HG02642 (cell line): ENCODE results near the gene NFIX.

Experiments used
- ATAC-seq: cut with Tn5 transposase; IDR thresholded peaks from one replicate; pipeline ENCODE4 v1.9.1; 2021; ENCODE audit warnings: mild to moderate bottlenecking; ENCODE audit not compliant: unreplicated experiment, poor library complexity

Gene NFIX

DNA sequence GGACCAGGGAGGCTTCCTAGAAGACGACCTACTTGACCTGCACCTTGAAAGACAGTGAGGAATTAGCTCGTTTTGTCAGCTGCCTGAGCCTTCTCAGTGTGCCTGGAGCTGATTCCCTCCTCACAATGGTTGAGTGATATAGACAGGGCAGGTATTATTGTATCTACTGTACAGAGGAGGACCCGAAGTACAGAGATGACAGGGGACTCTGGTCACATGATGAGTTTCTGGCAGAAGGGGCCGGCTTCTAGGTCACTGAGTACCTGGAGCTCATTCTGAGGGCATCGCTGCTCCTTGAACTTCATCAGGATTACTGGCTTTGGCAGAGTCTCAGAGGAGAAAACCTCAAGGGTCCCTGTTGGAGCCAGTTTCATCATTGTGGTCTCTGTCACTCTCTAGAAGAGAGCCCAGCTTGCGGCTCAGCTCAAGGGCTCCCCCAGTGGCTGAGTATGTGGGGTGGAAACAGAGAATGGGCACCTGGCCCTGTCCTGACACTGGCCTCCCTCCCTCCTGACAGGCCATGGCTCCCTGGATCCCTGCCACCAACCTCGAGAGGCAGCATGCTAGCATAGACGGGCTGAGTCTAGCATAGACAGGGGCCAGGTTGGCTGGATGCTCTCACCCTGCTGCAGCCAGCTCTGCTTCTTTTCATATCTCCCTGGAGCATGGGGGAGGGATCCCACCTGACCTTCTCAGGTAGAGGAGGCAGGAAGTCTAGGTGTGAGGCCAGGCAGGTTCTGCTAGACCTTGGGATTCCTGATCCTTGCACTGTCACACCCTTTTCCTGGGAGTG, 38.7 kb downstream of the NFIX start:
- ATAC-seq, result no peak

DNA sequence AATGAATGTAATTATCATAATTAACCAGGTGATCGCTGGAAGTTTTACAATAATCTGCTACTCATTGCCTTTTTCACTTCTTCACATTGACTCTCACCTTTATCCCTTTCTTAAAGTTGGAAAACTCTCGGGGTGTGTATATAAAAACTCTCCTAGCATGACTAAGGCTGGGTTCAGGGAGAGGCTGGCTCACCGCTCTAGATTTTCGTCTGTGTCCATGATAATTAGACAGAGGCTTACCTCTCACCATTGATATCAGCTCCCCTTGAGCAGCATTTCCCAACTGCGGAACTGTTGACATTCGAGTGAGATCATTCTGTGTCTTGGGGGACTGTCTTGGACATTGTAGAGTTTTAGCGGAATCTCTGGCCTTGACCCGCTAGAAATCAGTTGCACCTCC, 39.4 kb downstream of the NFIX start:
- no peak for ATAC-seq

DNA sequence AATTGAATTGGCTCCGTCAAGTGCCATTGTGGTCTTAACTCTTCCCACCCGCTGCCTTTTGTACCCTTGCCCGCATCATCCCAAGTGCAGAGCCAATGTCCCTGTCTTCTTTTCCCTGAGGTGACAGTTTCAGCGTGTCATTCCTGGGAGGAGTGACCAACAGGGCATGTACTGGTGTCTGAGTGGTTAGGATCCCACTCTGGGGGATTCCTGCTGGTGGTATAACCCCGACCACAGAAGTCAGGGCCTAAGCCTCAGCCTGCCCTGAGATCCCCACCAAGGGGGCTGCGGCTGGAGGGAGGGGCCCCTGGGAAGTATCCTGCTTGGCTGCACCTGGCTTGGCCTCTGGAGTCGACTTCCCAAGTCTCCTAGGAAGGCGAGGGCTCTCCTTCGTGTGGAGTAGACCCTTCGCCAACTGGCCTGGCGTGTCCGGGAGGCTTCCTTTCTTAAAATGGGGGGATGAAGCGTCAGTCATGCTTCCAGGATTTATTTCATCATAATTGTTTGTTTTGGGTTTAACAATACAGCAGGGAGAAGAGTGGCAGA, 40.6 kb downstream of the NFIX start:
- ATAC-seq, result no peak

DNA sequence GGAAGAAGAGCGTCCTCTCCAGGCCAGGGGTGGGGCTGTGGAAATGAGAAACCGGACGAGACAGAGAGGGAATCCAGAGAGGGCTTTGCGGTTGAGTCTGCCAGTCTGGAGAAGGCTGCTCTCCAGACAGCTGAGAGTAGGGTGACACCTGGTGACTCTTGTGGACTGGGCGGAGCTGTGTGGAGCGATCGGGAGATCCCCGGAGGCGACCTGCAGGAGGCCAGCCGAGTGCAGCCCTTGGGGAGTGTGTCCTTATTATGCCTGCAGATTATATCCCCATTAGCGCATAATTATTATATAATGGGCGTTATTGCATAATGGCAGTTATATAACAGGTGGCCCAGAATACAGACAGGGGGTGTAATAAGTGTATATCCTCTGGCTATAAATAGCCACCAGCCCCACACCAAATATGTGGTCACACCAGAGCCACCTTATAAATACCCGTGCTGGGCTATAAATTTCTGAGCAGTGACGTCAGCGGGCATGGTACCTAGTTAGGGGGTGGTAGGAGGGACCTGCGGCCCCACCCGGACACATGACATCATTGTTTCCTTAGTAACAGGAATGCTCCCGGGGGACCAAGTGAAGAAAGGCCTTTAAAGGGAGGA, 41.2 kb downstream of the NFIX start:
- no peak for ATAC-seq

DNA sequence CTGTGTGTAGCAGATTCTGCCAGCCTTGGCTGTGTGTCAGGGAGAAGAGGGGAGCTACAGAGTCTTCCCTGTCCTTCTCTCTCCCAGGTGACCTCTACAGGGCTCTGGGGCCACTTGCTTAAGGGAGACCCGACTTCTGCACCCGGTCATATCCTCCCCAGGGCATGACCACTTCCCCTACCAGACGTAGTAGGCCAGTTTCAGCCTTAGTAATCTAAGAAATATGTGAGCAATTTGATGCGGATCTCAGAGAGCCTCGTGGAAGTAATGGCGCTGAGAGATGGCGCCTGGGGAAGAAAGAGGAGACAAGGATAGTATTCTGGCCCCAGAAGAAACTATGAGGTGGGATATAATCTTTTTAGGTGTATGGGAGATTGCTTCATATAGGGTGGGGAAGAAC, 41.9 kb downstream of the NFIX start:
- ATAC-seq, result no peak

DNA sequence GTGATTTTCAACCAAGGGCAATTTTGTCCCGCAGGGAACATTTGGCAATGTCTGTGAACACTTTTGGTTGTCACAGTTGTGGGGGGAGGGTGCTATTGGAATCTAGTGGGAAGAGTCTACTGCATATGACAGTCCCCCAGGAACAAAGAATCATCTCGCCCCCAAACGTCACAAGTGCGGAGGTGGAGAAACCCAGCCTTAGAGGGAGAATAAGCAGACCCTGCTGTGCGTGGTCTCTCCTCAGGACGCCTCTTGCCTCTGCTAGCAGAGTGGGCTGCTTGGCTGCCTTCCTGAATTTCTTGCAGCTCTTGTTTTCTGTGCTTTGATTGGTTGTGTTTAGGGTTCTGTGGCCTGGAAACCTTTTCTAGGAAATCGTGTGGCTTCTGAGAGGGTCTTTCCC, 42.5 kb downstream of the NFIX start:
- ATAC-seq, result no peak

DNA sequence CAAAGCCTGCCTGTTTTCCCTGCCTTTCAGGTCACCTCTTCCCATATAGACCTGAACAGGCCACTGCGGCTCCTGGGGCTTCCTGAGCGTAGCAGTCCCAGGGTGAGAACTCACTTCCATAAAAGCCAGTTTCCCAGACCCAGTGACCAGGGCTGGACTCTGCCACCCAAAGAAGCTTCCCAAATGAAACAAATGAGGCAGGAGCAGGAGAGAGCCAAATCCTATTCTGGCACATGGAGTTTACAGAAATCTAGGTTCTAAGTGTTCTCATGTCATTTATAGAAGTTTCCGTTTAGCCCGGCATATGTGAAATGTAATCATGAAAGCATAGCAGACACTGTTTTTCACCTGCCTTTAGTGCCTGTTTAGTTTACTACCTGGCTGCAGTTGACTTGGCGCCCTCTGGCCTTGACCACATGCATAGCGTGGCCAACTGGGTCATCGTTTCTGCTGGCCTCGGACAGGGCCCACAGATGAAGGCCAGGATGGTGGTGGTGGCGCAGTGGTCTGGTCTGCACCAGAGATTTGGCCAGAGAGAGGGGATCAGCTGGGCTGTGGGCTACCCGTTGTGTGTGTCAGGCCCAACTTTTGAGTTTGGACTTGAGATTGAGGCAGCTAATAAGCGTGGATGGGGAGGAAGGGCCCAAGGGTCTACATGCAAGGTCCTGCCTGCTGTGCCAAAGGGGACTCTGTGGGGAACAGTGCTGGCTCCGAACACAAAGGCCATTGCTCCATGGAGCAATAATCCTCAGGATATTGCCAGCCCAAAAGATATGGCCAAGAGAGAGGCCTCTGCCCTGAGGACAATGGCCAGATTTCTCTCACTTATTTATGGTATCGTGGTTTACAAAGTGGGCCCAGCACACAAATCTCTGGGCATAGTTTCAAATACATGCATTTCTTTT, 43.3 kb downstream of the NFIX start:
- no peak for ATAC-seq

DNA sequence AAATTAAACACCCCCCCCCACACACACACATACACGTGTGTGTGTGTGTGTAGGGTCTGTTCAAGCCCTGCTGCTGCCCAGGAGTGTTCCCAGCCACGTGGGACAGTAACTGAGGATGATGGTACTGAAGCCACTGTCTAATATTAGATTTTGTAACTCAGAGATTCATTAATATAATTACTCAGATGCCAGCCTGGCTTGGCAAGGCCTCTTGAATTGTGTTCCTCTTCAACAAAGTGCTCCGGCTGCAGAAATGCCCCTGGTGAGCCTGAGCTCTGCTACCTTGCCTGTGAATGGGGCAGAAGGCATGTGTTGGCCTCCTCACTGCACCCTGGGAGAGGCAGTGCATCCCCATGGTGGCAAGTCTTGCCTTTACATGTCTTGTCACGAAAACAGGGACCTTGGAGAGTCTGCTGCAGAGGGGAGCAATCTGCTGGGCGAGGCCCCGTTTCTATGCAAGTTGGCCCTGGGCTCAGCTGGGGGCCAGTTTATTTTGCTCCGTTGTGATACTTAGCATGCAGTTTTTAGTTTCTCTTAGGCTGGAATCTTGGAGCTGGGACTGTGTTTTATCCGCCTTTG, 44.0 kb downstream of the NFIX start:
- no peak for ATAC-seq

DNA sequence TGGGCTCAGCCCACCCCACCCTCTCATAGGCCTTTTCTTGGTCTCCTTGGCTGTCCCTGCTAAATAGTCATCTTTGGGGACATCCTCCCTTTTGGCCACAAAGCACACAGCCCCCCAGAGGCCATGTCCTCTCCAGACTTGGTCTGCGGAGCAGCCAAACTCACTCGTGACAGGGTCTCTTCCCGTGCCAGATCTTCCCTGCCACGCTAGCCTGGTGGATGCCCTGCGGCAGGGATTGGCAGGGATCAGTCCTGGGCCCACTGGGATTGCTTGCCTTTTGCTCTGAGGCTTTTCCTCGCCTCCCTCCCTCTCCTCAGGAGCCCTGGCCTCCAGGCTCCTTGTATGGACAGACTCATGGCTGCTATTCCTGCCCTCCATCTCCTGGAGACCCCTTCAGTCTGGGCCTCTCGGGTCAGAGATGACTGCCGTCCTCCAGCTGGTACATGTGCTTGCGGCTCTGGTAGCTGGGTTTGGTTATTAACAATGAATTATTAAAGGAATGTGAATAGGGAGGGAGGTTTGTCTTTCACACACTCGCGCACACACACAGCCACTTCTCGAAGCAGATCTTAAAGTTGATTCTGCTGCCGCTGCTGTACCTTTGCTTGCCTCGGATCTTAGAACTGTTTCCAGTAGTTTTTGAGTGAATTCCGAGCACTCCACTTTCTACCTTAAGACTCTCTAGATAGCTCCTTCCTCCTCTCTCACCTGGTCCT, 45.1 kb downstream of the NFIX start:
- ATAC-seq, result no peak

DNA sequence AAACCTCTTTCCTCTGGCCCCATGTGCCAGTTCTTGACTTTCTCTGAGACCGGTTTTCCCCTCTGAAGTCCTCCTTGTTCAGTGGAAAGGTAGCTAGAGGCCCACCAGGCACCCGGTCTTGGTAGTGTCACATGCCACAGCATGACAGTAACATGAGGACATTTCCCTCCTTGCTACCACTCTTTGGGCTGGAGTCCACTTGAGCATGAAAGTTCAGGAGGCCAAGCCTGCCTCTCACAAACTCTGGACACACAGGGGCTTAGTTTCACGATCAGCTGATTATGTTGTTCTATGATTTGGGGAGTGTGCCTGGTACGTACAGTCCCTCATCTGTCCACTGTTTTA, 45.6 kb downstream of the NFIX start:
- ATAC-seq, result no peak

DNA sequence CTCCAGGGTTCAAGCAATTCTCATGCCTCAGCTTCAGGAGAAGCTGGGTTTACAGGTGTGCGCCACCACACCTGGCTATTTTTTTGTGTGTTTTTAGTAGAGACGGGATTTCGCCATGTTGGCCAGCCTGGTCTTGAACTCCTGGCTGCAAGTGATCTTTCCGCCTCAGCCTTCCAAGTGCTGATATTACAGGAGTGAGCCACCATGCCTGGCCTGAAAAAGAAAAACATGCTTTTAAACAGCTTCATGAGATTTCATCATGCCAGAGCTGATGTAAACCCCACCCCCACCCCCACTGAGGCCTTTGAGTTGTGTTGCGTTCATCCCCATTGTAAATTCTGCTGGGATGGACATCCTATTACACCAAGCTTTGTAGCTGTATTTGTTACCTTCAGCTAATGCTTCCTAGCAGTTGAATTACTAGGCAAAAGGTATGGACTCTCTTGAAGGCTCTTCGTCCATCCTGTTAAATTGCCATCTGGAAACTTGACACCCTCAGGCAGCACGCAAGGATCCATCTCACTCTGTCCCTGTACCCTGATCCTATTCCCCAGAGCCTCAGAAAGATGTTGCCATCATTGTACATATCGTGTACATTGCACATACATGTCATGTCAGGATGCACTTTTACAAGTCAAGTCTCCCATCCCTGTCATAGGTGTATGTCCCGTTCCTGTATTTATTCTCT, 47.3 kb downstream of the NFIX start:
- ATAC-seq, result no peak

DNA sequence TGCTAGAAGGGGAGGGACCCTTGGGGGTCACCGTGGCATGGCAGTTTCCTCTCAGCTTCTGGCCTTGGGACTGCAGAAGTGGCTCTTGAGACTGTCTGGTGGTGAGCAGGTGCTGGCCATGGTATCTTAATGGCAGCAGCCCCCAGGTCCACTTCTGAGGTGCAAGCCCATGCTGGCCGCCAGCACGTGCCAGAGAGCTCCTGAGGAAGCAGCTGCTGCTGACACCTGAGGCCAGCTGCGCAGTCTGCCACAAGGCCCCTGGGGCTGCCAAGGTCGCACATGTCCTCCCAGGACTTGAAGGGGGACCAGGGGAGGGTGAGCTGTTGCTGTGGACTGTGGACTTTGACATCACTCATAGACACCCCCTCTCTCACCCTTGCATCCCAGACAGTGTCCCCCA, 48.0 kb downstream of the NFIX start:
- ATAC-seq, result no peak

DNA sequence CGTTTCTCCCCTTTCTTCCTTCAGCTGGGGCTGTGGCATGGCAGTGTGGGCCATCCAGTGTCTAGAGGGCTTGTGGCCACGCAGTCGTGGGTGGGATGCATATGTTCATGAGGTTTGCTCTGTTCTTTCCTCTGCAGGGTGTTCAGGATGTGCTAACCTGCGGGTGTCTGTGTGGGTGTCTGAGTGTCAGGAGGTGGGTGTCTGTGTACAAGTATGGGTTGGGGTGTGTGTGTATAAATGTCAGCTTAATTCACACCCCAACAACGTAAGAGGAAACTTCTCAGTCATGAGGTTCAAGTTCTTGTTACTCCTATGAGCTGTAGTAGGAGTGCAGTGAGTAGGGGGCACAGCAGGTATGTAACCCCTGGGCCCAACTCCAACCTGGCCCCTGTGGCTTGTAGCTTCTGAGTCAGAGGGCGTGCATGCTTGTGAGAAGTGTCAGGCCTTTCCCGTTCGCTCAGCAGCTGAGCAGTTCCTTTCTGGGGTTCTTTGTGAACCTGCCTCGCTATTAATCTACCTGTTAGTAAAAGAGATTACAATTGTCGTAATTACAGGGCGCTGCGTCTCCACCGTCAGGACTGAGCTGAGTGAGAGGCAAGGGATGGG, 49.1 kb downstream of the NFIX start:
- ATAC-seq, result no peak

DNA sequence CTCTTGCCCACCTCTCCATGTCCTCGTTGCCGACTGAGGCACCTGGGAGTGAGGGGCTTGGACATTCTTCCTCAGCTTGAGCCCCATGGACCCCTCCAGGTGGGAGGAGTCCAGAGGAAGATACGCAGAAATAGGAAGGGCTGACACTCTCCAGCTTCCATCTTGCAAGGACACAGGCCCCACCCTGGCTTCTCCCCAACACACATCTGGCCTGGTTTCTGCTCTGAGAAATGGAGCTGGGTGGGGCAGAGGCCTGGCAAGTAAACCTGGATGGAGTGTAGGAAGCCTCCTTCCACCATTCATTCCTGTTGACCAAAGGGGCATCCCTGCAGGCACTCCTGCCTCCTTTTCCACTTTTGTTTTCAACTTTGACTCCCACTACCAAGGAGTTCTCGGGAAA, 50.5 kb downstream of the NFIX start:
- ATAC-seq, result no peak

DNA sequence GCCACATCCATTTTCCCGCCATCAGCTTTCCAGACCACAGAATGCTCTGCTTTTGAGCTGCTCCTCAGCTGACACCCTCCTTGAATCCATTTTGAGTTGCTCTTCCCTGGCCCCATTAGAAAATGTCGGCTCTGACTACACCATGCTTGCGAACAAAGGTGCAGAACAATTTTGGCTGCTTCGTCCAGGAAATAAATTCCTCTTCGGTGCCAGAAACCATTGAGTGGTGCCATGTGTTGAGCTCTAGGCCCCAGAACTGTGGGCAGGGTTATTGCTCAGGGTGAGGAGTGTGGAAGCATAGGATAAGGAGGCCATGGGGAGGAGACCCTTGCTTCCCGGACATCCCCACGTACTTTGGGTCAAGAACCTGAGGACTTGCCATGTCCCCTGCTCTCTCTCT, 52.1 kb downstream of the NFIX start:
- no peak for ATAC-seq

DNA sequence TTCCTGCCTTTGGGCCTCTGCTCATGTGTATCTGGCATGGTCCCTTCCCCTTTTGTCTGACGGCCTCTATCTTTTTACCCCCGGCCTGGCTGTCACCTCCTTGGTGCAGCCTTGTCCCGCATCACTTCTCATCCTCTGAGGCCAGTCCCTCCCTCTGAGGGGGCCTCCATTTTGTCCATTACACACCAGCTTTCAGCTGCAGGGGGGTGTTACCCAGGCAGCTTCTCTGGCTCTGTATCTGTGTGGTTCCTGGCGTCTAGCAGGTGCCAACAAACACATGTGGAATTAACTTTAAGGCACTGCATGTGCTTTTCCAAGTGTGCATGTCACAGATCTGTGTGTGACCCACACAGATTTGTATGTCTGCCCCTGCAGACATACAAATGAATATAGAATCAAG, 55.0 kb downstream of the NFIX start:
- ATAC-seq, result no peak

DNA sequence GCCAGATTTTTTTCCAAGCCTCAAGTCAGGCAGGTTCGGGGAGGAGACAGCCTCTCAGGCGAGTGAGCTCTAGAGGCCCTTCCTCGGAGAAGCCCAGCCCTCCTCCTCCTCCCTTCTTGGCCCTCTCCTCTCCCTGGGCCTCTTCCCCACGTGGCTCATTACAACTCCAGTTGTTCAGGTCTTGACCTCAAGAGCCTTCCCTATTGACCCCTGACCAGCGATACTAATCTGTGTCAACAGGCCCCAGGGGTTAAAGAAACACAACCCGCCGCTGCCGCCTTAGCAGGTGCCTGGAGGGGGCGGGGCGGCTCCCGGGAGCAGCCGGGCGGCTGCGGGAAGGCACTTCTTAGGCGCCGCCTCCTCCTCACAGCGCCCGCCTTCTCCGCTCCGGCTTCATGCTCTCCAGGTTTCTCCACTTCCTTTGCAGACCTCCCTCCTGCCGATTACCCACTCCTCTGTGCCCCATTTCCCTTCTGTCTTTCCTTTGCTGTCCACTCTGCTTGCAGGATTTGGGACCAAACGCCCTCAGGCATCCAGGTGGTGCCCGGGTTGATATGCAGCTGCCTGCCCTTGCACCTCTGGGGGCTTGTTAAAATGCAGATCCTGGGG, 56.4 kb downstream of the NFIX start:
- ATAC-seq, result no peak

DNA sequence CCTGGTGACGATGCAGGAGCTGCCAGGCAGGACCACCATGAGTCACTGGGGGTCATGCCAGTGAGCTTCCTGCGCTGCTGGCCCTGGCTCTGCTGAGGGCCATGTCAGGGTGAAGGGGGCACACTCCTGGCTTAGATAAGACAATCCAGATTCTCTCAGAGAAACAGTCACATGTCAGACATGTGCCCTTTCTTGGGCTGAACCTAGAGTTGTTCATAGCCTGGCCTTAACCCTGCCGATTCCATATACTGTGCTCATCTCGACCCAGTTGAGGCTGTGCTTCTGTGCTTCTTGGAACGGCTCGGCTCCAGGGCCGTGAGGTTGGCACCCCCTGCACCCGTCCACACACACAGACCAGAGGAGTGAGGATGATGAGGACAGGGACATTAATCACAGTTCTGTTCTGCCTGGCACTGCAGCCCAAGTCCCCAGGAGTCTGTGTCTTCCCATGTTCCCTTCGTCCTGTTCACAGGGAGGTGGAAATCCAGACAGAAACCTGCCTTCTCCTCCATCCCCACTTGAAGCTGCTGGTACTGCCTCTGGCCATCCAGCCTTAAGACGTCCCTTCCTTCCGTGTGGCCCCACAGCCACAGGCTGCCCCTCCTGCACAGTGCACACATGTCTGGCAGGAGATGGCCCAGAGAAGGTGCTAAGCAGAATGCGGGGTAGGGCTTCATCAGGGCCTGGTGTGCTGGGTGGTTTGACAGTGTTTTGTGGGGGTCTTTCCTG, 57.3 kb downstream of the NFIX start:
- ATAC-seq, result no peak
